Vagina (tissue), 2 donors: ENCODE data around the gene DNAAF2.

Experiments
- POLR2A ChIP-seq, 2 donors: fragments of 450-650 bp; IDR thresholded peaks; one replicate each; pipeline ENCODE4 v1.6.1; 2017; ENCODE audit warnings: antibody characterized with exemption in 2 of 2, mild to moderate bottlenecking in 2 of 2, moderate library complexity in 2 of 2
- TF ChIP-seq, protein P1 (sequence below), 3 experiments: fragments of 450-650 bp in 2 of 3; fragments of 200-600 bp in 1 of 3; sonication (generic) in 1 of 3; IDR thresholded peaks; one replicate each; pipeline ENCODE4 v1.5.1; 2017 to 2019; ENCODE audit warnings: antibody characterized with exemption in 3 of 3, mild to moderate bottlenecking in 2 of 3, moderate library complexity in 2 of 3

- TF ChIP-seq, protein P1, sequence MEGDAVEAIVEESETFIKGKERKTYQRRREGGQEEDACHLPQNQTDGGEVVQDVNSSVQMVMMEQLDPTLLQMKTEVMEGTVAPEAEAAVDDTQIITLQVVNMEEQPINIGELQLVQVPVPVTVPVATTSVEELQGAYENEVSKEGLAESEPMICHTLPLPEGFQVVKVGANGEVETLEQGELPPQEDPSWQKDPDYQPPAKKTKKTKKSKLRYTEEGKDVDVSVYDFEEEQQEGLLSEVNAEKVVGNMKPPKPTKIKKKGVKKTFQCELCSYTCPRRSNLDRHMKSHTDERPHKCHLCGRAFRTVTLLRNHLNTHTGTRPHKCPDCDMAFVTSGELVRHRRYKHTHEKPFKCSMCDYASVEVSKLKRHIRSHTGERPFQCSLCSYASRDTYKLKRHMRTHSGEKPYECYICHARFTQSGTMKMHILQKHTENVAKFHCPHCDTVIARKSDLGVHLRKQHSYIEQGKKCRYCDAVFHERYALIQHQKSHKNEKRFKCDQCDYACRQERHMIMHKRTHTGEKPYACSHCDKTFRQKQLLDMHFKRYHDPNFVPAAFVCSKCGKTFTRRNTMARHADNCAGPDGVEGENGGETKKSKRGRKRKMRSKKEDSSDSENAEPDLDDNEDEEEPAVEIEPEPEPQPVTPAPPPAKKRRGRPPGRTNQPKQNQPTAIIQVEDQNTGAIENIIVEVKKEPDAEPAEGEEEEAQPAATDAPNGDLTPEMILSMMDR (IDR thresholded peaks at IDR 0.05): no peak
- TF ChIP-seq POLR2A (IDR thresholded peaks at IDR 0.05): no peak
Observed at GRCh38 chr14:49622022-49622607, 12.9 kb downstream of the DNAAF2 start.
